AG10803 (cell line): ENCODE measurements around the gene CPB1.

ENCODE experiments used
- DNase-seq: peaks from one replicate; pipeline ENCODE4 v3.0.0; 2010; ENCODE audit warnings: low read depth
- H3K4me3 ChIP-seq: 2 replicates; pipeline ENCODE4 v1.5.1; 2011; ENCODE audit warnings: mild to moderate bottlenecking, low read length, control low read depth
- TF ChIP-seq, protein P1 (sequence below): conservative IDR thresholded peaks from 2 replicates; pipeline ENCODE4 v1.5.1; 2011; ENCODE audit warnings: mild to moderate bottlenecking, low read length, control low read depth, inconsistent platforms

Gene CPB1

DNA sequence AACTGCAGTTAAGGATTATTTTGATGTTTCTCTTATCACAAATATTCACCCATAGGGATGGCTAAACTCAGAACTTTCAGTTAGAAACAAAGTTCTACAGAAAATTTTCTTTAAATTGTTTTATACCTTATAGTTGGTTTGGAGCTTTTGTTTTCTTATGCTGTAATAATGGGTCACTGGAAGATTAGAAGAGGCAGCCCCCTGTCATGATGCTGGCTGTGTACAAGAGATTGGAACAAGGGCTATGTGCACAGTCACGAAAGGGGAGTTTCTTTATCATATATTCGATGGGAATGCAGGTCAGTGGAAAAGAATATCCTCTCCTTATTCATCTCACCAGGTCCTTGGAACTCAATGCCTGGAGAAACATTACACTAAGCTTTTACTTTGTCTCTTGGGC lies 25.5 kb downstream of the CPB1 start:
- TF ChIP-seq, protein P1, sequence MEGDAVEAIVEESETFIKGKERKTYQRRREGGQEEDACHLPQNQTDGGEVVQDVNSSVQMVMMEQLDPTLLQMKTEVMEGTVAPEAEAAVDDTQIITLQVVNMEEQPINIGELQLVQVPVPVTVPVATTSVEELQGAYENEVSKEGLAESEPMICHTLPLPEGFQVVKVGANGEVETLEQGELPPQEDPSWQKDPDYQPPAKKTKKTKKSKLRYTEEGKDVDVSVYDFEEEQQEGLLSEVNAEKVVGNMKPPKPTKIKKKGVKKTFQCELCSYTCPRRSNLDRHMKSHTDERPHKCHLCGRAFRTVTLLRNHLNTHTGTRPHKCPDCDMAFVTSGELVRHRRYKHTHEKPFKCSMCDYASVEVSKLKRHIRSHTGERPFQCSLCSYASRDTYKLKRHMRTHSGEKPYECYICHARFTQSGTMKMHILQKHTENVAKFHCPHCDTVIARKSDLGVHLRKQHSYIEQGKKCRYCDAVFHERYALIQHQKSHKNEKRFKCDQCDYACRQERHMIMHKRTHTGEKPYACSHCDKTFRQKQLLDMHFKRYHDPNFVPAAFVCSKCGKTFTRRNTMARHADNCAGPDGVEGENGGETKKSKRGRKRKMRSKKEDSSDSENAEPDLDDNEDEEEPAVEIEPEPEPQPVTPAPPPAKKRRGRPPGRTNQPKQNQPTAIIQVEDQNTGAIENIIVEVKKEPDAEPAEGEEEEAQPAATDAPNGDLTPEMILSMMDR = no peak
- no peak overlapping the region for H3K4me3 ChIP-seq
- no peak for DNase-seq

DNA sequence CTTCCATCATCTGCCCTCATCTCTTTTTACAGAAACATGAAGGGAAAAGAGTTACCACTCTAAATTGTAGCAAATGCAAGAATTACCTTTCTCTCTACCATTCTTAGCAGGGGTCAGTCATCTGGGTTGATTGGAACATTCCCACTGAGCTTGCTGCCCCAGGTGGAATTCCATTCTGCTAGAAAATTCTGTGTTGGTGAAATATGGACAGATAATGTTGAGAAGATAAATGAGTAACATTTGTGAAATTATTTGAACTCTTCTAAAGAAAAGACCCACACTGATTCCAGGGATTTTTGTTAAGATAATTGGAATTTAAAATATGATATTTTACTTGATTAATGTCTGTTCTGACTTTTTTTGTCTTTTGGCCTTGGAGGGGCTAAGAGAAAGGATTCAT lies 26.4 kb downstream of the CPB1 start:
- TF ChIP-seq, protein P1 = no peak
- H3K4me3 ChIP-seq = no peak overlapping the region
- DNase-seq = no peak

DNA sequence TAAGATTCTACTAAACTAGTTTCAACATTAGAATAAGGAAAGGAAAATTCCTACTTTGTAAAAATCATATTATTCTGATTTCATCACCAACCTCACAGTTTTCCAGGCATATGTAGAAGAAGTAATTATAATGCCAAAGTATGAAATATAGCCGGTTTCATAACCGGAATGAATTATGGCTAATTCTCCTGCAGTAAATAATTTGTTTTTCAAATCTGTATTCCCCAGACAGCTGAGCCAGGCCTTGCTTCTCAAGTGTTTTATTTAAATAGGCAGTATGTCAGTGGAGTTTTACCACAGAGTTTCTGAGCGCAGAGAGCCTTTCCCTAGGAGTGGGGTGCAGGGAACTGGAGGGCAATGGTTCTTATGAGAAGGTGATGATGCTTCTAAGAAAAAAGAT lies 28.8 kb downstream of the CPB1 start:
- TF ChIP-seq, protein P1 = no peak

DNA sequence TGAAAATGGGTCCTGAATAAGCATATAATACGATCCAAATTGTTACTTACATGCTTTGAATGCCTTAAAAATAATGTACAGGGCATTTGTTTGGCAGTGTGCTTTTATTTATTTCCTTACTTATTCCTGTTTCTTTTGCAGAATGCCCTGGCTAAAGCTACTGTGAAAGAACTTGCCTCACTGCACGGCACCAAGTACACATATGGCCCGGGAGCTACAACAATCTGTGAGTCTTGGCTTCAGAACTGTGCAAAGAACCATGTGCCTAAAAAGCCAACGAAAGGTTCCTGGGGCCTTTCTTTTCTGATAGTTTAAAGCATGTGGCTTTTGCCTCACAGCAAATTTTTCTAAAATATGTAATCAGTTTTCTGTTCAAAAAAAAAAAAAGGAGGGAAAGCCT lies 29.7 kb downstream of the CPB1 start:
- DNase-seq = no peak
- H3K4me3 ChIP-seq = no peak overlapping the region
- TF ChIP-seq, protein P1 = no peak

More for the DNA sequence above, 28.8 kb downstream of the CPB1 start:
- no peak overlapping the region for H3K4me3 ChIP-seq
- DNase-seq = peak; percentile 24

DNA sequence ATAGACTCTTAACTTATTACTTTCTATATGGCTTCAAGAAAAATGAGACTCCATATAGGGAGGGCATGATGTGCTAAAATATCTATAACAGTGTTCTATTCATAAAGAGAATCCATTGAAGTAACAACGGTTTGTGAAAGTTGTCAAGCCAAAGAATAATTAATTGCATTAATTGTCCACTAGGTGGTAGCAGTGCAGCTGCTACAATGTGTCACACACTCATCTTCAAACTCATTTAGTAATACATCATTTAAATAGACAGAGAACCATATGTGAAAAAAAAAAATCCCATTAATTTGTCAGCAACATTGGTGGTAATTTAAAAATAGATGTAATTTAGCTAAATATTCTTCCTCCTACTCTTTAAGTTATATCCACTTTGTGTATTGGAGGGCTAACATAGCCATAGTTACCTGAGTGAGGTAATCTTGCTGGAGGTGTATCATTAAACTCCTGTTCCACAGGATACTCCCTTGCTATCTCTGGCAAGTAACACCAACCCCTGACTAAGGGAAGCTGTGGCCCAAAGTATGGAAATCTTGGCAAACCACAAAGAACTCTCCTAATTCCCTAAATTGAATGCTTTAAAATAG lies 33.8 kb downstream of the CPB1 start:
- H3K4me3 ChIP-seq = no peak overlapping the region
- DNase-seq = peak; percentile 60
- TF ChIP-seq, protein P1 = peak; percentile 71

DNA sequence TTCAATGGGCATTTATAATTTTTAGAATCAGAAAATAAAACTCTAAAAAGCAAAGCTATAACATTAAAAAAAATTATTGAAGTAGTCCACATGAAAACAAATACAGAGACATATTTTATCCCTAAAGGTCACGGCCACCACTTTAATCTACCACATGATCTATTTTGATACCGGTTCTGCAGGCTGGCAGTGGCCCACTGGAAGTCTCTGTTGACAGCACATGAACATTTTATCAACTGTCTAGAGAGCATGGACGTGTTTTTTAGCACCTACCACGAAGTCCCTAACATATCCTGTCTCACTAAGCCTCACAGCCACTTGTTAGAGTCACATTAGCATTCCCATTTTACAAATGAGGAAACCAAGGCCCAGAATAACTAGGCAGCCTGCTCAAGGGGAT lies 35.7 kb downstream of the CPB1 start:
- TF ChIP-seq, protein P1 = no peak
- DNase-seq = no peak
- H3K4me3 ChIP-seq = no peak overlapping the region

DNA sequence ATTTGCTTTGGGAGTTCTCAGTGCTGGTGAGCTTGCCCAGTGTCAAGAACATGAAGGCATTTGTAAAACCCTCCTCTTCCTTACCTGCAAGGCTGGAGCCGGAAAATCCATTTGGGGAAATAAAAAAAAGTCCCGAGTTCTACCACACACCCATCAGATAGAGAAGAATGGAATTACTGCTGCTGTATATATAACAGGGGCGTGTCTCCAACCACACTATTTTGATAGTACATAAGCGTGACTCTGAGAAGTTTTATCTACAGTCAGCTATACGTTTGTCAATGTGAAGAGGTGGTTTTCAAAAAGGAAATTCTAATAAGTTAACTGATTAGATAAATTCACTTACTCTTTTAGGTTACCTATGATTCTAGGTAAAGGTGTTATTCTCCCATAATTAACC lies 36.2 kb downstream of the CPB1 start:
- TF ChIP-seq, protein P1 = no peak
- DNase-seq = no peak
- H3K4me3 ChIP-seq = no peak overlapping the region
